ENCODE measurements around the gene GUCY1A2.

- TF ChIP-seq EP300 (IDR thresholded peaks at IDR 0.05) (no peak), CTCF (IDR thresholded peaks at IDR 0.05) (no peak)
Observed at GRCh38 chr11:106872246-106872645, 146.0 kb downstream of the GUCY1A2 start.
